HG03066 (cell line): ENCODE data around the gene BOLL.
"Not testable (repeated sequence)": the region's sequence is repeated elsewhere in the genome, so short reads cannot be mapped to it uniquely, and the experiment has no call there.

Experiments
- ATAC-seq: cut with Tn5 transposase; IDR thresholded peaks from one replicate; pipeline ENCODE4 v1.9.1; 2021; ENCODE audit warnings: low read depth; ENCODE audit not compliant: unreplicated experiment

The BOLL gene

DNA sequence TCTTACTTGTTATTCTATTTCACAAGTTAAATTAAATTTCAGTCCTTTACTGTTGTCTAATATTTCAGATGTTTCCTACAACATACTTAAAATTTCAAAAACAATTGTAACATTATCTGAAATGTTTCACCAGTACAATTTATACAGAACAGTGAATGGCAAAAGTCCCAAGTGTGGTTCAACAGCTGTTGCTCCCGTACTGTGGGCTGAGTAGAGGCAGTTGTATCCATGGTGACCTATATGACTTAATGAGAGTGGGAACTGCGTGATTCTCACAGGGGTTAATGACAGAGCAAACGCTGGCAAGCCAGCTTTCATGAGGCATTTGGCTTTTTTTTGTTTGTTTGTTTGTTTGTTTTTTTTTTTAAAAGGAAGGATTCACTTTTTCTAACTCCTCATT, 13.9 kb upstream of the BOLL start:
- no peak for ATAC-seq

DNA sequence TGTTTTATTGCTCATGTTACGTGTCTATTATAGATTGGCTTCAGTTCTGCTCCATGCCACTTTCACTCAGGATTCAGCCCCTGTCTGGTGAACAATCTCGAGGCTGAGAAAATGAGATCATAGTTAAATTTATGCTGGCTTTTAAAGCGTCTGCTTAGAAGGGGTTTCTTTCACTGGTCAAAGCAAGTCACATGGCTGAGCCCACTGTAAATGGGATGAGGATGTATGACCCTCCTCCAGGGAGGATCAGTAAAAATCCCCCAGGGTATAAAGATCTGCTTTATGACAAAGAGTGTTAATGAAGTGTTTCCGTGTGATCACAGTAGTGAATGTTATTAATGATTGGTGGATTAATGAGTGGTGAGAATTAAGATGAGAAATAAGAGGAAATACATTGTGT, 13.1 kb upstream of the BOLL start:
- ATAC-seq: no peak

DNA sequence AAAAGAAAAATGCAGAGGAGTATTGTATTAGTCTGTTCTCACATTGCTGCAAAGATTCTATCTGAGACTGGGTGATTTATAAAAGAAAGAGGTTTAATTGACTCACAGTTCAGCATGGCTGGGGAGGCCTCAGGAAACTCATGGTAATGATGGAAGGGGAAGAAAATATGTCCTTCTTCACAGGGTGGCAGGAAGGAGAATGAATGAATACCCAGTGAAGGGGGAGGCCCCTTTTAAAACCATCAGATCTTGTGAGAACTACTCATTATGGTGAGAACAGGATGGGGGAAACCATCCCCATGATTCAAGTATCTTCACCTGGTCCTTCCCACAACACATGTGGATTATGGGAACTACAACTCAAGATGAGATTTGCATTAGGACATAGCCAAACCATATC, 10.2 kb upstream of the BOLL start:
- no peak for ATAC-seq

- ATAC-seq: no peak
Observed at GRCh38 chr2:197793456-197793855, 8.3 kb upstream of the BOLL start.

DNA sequence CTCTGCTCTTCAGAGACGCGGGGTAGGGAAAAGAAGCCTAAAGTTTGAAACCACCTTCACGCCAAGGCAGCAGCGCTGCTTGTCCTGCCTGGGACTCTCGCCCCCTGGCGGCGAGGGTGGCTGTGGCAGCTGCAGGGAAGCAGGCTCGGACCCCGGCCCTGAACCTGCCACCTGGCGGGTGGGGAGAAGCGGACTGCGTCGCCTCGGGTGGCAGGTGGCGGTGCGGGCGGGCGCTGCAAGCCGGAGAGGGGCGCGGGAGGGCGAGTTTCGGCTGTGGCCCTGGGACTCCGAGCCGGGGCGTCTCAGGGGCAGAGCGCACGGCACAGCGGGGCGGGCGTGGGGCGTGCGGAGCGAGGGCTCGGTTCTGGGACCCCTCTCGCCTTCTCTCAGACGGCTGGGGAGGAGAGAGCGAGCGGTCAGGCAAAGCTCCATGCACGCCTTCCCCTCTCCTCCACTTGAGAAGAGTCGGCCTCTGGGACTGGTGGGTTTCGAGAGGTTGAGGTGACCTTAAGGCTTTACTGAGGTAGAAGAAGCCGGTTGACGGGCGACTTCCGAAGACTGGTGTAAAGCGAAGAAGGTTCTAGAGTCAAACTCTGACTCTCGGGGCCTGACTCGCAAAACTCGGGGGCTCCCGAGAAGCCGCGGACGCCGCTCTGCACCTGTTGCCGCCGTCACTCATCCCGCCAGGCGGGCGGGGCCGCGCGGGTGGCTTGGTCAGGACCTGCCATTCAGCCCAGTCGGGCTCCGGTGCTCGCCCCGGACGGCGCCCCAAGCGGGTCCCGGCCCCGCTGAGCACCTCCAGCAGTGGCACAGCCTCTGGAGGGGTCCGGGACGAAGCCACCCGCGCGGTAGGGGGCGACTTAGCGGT, 1.1 kb upstream of the BOLL start:
- ATAC-seq: no peak

DNA sequence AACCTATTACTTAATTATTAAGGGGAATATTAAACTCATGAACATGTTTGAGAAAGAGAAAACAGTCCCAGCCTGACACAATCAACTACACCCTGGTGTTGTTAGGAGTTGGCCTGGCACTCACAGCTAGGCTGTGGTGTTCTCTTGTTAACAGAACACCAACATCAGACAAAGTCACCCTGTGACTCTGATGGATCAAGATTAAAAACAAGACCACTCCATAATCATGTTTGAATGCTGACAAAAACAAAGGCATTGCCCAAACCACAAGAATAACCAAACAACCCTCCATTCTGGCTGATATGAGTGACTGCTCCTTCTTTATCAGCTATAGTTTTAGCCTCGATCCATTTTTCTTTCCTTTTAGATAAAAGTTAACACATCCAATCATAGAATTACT, 3.0 kb downstream of the BOLL start:
- ATAC-seq: no peak

DNA sequence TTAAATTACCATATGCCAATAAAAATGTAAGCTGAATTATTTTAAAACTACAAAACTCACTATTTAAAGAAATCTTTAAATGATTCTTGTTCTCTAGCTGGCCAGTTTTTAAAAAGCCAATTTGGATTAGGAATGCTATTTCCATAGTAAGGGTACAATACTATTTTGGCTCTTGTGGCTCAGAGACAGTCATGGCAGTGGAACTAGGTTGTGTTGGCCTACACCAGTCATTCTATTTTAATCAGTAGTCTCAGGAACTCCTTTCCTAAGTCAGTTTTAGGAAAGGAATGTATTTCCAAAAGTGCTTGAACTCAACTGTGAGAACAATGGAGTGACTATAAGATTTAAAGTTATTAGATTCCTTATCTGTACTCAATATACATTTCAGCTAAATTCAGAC, 5.9 kb downstream of the BOLL start:
- no peak for ATAC-seq

- ATAC-seq: no peak
Observed at GRCh38 chr2:197777823-197778407, 7.2 kb downstream of the BOLL start.

GRCh38 chr2:197760293-197760657, 24.8 kb downstream of the BOLL start:
- ATAC-seq: no peak

DNA sequence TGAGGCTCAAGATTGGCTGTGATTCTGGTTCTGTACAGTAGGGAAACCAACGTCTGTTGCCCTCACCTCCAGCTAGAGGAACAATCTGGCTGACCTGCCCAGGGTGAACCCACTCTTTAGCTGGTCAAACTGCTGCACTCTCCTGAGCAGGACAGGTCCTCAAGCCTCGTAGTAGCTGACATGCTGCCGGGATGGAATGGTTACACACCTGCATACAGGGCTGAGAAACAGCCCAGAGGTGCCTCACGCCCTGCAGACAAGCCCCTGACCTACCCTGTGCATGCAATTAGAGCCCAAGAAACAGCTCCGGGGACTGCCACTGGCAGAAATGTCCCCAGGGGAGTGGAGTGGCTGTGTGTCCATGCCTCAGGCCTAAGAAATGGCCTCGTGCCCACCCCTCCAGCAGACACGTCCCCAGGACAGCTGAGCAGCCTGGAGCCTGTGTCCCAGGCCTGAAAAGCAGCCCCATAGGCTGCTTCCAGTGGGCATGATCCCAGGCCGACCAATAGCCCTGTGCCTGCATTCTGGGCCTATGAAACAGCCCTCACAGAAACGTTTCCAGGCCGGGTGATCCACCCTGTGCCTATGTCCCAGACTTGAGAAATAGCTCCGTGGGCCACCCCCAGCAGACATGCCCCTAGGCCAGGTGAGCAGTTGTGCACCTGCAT, 25.4 kb downstream of the BOLL start:
- ATAC-seq: no peak

GRCh38 chr2:197759013-197759412, 26.1 kb downstream of the BOLL start:
- ATAC-seq: no peak

- no peak for ATAC-seq
Observed at GRCh38 chr2:197740200-197740599, 44.9 kb downstream of the BOLL start.

DNA sequence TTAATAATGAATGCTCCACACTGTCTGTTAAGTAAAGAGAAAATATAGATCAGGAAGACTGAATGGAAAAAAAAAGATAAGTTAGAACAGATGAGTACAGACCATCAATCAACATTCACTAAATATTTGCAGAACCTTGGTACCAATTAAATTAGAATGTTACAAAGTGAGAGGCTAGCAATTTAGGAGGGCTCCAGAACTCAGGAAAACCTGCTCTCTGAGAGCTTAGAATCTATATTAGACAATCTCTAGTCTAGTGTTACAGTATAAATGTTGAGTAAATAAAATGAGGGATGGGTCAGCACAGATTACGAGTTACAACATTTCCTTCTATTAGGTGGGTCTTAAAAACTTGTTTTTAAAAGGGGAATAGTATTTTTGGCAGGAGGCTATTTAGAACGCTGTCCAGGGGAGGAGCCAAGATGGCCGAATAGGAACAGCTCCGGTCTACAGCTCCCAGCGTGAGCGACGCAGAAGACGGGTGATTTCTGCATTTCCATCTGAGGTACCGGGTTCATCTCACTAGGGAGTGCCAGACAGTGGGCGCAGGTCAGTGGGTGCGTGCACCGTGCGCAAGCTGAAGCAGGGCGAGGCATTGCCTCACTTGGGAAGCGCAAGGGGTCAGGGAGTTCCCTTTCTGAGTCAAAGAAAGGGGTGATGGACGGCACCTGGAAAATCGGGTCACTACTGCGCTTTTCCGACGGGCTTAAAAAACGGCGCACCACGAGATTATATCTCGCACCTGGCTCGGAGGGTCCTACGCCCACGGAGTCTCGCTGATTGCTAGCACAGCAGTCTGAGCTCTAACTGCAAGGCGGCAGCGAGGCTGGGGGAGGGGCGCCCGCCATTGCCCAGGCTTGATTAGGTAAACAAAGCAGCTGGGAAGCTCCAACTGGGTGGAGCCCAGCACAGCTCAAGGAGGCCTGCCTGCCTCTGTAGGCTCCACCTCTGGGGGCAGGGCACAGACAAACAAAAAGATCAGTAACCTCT, 56.3 kb downstream of the BOLL start:
- not testable (repeated sequence) for ATAC-seq

- no peak for ATAC-seq
Observed at GRCh38 chr2:197727011-197727410, 58.1 kb downstream of the BOLL start.

- no peak for ATAC-seq
Observed at GRCh38 chr2:197717863-197718262, 67.3 kb downstream of the BOLL start.

- no peak for ATAC-seq
Observed at GRCh38 chr2:197713271-197713670, 71.8 kb downstream of the BOLL start.

- no peak for ATAC-seq
Observed at GRCh38 chr2:197711578-197711977, 73.5 kb downstream of the BOLL start.

- ATAC-seq: peak; percentile 70
Observed at GRCh38 chr2:197710424-197711042, 74.6 kb downstream of the BOLL start.

- ATAC-seq: not testable (repeated sequence)
Observed at GRCh38 chr2:197709140-197709539, 76.0 kb downstream of the BOLL start.

DNA sequence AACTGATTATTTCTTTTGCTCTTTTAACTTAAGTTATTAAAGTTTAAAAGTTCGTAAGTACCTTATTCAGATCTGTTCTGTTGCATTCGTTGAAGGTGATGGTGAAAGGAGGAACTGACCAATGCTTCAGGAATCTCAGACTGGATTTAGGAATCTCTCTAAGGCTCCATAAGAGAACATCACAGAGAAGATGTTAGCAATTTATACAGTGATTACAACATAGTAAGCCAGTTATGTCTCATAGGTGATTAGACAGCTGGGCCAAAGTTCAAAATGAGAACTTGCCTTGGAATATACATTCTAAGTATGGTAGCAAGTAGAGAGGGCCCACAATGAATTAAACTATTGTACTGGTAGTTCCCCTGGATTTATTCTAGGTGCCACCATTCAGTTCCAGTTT, 76.8 kb downstream of the BOLL start:
- ATAC-seq: no peak
